Ovary (tissue), 9 donors: Measurements from ENCODE around the gene MAST2. TPM values are rescaled to one million over a fixed set of nuclear protein-coding genes. Genes with fewer than 3 reads are reported as not detected.

ENCODE experiments used
- DNase-seq, 5 donors: peaks; one replicate each; pipeline ENCODE4 v3.0.0-alpha.2; 2019 to 2020
- H3K27ac ChIP-seq, 2 donors: fragments of 200-600 bp; one replicate each; pipeline versions ENCODE4 v1.5.1 to v1.8.0; 2019 to 2022
- H3K27me3 ChIP-seq: fragments of 200-600 bp; one replicate; pipeline ENCODE4 v1.8.0; 2022
- H3K36me3 ChIP-seq: fragments of 200-600 bp; sonication (generic); one replicate; pipeline ENCODE4 v1.5.1; 2019
- H3K4me1 ChIP-seq: one replicate; pipeline ENCODE4 v1.8.1; 2013; ENCODE audit warnings: mild to moderate bottlenecking, moderate library complexity; ENCODE audit not compliant: insufficient read depth
- H3K4me3 ChIP-seq: fragments of 200-600 bp; sonication (generic); one replicate; pipeline ENCODE4 v1.5.1; 2017
- H3K9me3 ChIP-seq, 2 donors: fragments of 200-600 bp in 1 of 2; sonication (generic) in 1 of 2; one replicate each; pipeline versions ENCODE4 v1.5.1 to v1.8.1; 2013 to 2019; ENCODE audit warnings: mild to moderate bottlenecking in 1 of 2, moderate library complexity in 1 of 2
- CTCF ChIP-seq, 3 donors: fragments of 450-650 bp in 2 of 3; fragments of 200-600 bp in 1 of 3; IDR thresholded peaks; one replicate each; pipeline versions ENCODE4 v1.5.1 to v1.8.0; 2016 to 2022; ENCODE audit warnings: antibody characterized with exemption in 3 of 3, mild to moderate bottlenecking in 1 of 3
- EP300 ChIP-seq: sonication (generic); formaldehyde crosslinking; IDR thresholded peaks from one replicate; pipeline ENCODE4 v1.6.1; 2017; ENCODE audit warnings: antibody characterized with exemption
- POLR2A ChIP-seq: fragments of 450-650 bp; IDR thresholded peaks from one replicate; pipeline ENCODE4 v1.6.1; 2017; ENCODE audit warnings: antibody characterized with exemption, mild to moderate bottlenecking, moderate library complexity
- WGBS, 3 donors: extraction: QIAGEN DNeasy Blood & Tissue Kit in 1 of 3; methylation state at CpG; one replicate each; pipeline versions ENCODE4 v1.1.5 to v1.1.7; 2013 to 2017; 5-methylcytosine and 5-hydroxymethylcytosine counted together
- intact Hi-C, 4 donors: fragments of 100-400 bp; cut with DNase I; formaldehyde crosslinking; loops; one replicate each; pipeline versions ENCODE4 v1.11.0 to v1.15.1; 2022 to 2023
- polyA plus RNA-seq, 2 donors: library from polyadenylated mRNA; stranded (reverse); fragments of 200-250 nt in 1 of 2; fragments of 350-450 nt in 1 of 2; fragmentation: Illumina TruSeq in 1 of 2; extraction: RNeasy Lipid Tissue Mini Kit (QIAGEN cat#74804) in 1 of 2; gene quantifications; one replicate each; pipeline ENCODE4 v1.2.3, GENCODE V29; 2013 to 2014
- total RNA-seq, 7 donors: library from RNA; depleted of rRNA in 2 of 7; stranded (reverse); fragments of >200 nt in 2 of 7; fragmentation: NEBNext Ultra II Directional in 3 of 7; extraction: Animal tissue kit (Norgen Biotek cat#: 25700) in 3 of 7; gene quantifications; one replicate each; pipeline versions ENCODE4 v1.1.0 to v1.2.4, GENCODE V29; 2016 to 2023
- donor health status: DM: no; HTN: no; CAD: no; lungs with moderate emphysema.
- donor health status: DM: no; HTN: no; CAD: no.
- donor health status: Bipolar disorder and iron deficiency.
- donor health status: DM: yes; HTN: yes; CAD: no.
- donor health status: DM: no; HTN: no; CAD: no.
- donor health status: DM: yes; HTN: yes; CAD: no.

Gene MAST2
- total and polyA plus RNA-seq, 9 donors = 22.6 to 50.4 (median 31.7) TPM

DNA sequence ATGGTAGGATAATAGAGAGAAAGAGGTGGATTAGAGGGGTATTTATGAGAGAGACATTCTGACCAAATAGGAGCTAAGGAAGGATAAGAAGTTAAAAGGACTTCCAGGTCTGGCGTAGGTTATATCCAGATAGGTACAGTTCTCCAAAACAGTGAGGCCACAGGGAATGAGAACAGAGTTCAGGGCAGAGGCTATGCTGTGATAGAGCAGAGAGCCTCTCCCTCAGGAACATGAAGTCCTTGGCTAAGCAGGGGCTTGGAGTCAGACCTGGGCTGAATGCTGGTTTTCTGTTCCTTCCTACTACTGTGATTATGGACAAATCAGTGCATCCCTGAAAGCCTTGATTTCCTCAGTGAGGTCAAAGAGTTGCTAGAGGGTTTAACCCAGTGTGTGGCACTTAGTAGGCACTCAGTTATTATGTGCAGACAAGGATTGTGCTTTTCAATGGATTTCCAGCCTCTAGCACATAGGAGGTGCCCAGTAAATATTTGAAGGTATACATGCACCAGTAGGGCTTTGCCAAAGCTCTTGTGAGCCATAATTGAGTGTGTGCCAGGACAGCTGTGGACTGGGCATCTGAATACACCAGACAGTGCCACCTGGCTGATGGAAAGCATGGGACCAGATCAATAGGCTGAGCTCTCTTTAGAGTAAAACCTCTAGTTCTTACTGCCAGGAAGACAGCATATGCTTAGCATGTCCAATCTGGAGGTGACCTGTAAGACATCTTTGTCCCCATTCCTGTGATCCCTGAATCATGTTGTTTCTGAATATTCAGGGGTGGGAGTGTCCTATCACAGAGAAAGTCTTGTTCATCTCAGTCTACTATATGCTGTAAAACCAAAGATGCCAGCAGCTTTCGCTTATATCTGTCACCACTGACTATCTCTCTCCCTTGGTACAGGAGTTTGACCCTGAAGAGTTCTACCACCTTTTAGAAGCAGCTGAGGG, 217.9 kb downstream of the MAST2 start:
- no peak for DNase-seq
- Histone ChIP-seq H3K4me3 (no peak overlapping the region), H3K36me3 (no peaks in the 10 kb centered on the region), H3K9me3 (no peaks in the 10 kb centered on the region), H3K27ac (no peak overlapping the region), H3K4me1 (no peaks in the 10 kb centered on the region), H3K27me3 (no peaks in the 10 kb centered on the region)
- TF ChIP-seq CTCF (IDR thresholded peaks at IDR 0.05) (no peak), EP300 (no peak), POLR2A (no peak)
- intact Hi-C loops = no loop called here
- 86 to 94% (median 94%) methylated on average over 2 of the region's 2 CpGs for WGBS, 3 donors

- Histone ChIP-seq H3K4me1 (no peaks in the 10 kb centered on the region), H3K4me3 (no peak overlapping the region), H3K27ac (no peak overlapping the region), H3K9me3 (no peaks in the 10 kb centered on the region), H3K27me3 (no peaks in the 10 kb centered on the region), H3K36me3 (no peaks in the 10 kb centered on the region)
- intact Hi-C loops = loop anchor here in 1 of 4 donors (2.0 kb wide), 1 partner anchor 20 kb away; no protein-coding TSS in a partner anchor
- TF ChIP-seq EP300 (no peak), CTCF (IDR thresholded peaks at IDR 0.05) (no peak), POLR2A (no peak)
- 37 to 46% (median 38%) methylated on average over 3 of the region's 3 CpGs for WGBS, 3 donors
- no peak for DNase-seq
Measured at GRCh38 chr1:46026531-46026930, 223.1 kb downstream of the MAST2 start.

DNA sequence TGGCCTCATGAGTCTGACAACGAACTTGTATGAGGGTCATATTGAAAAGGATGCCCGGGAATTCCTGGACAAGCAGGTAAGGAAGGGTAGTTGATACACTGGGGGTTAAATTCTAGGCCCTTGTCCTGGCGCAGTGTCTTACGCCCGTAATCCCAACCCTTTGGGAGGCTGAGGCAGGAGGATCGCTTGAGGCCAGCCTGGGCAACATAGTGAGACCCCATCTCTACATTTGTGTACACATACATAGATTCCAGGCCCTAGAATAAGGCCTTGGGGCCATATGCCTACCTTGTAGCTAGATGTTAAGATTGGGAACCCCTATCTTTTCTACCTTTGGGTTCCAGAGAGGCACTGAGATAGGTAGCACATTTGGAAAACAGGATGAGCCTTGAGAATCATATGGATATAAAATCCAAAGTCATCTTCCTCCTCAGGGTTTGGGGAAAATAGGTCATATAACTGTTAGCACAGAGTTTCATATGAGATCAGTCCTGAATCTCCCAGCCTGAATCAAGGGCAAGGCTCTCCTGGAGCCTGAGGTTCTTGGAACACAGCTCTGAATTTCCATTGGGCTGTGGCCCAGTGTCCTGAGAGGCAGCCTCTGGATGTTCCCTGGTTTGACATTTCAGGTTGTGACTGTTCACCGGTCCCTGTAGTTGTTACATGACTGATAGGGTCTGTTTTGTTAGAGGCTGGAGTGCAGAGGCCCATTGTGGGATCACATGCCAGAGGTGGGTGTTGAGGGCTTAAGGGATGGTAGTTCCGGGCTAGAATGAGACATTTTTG, 224.6 kb downstream of the MAST2 start:
- H3K27ac ChIP-seq = no peak overlapping the region
- H3K9me3 ChIP-seq = no peaks in the 10 kb centered on the region
- TF ChIP-seq POLR2A = no peak
- no peak for TF ChIP-seq CTCF (IDR thresholded peaks at IDR 0.05)
- TF ChIP-seq EP300 = no peak
- H3K27me3 ChIP-seq = no peaks in the 10 kb centered on the region
- no peak for DNase-seq
- WGBS, 3 donors = 94 to 95% (median 94%) methylated on average over 8 of the region's 8 CpGs
- intact Hi-C loops = loop anchor here in 1 of 4 donors (2.0 kb wide), 1 partner anchor 21 kb away; no protein-coding TSS in a partner anchor
- no peaks in the 10 kb centered on the region for H3K4me1 ChIP-seq
- H3K36me3 ChIP-seq = no peaks in the 10 kb centered on the region
- no peak overlapping the region for H3K4me3 ChIP-seq

- Histone ChIP-seq H3K27me3 (no peaks in the 10 kb centered on the region), H3K27ac (no peak overlapping the region), H3K4me3 (no peak overlapping the region), H3K9me3 (no peaks in the 10 kb centered on the region), H3K36me3 (no peaks in the 10 kb centered on the region), H3K4me1 (no peaks in the 10 kb centered on the region)
- no peak for DNase-seq
- 95 to 96% (median 96%) methylated on average over 18 of the region's 18 CpGs for WGBS, 3 donors
- TF ChIP-seq EP300 (no peak), POLR2A (no peak), CTCF (IDR thresholded peaks at IDR 0.05) (no peak)
- intact Hi-C loops = no loop called here
Measured at GRCh38 chr1:46030074-46030870, 226.9 kb downstream of the MAST2 start.
